Measurements from ENCODE around the gene POU6F1. TPM values are rescaled to one million over a fixed set of nuclear protein-coding genes. Genes with fewer than 3 reads are reported as not detected.

The POU6F1 gene
- total and polyA plus RNA-seq, 2 of the 8 experiments (the other 6 are each of a cell fraction or from before 2014, with no cell fraction given) = 5.6 to 8.7 TPM

DNA sequence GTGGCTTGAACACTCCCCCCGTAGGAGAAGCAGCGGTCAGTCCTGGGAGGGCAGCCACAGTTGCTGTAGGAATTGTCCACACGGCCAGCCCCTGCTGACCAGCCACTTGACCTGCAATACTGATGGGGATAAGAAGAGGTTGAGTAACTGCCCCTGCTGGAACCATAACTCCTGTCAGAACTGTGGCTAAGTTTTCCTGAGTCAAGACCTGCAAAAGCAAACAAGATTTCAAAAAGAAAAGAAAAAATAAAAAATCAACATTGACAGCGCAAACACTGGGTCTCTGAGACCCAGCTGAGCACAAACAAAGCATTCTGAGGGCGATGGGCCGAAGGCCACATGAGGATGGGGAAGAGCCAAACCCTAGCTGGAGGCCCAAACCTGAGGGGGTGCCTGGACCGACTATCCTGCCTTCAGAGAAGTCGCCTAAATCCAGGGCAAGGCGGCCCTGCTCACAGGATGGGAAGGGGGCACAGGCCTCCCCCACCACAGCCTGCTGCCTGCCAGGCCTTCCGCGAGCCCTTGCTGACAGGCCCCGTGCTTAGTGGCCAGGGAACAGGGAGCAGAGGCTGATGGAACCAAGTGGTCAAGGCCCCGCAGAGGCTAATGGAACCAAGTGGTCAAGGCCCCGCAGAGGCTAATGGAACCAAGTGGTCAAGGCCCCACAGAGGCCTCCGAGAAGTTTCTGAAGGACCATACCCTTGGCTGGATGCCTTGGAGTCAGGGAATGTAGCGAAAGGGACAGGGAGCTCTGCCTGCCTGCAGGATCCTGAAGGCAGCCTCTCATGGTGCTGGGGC, 19.1 kb downstream of the POU6F1 start:
- no peak overlapping the region for H3K14ac ChIP-seq (ENCODE audit: insufficient read length)
- H2BK15ac ChIP-seq (ENCODE audit: low read length) = no peak overlapping the region
- no peak overlapping the region for H2AK5ac ChIP-seq (ENCODE audit: low read depth, low read length)
- no peak for FAIRE-seq
- H2BK120ac ChIP-seq (replicated peaks; ENCODE audit: low read depth, low read length) = no peak overlapping the region
- H3K56ac ChIP-seq (replicated peaks; ENCODE audit: insufficient read length, low read depth, low read length) = no peak overlapping the region
- H3K79me2 ChIP-seq (ENCODE audit: control insufficient read depth in 1 of 2, insufficient read depth in 2 of 2, low read length in 2 of 2) = no peaks in the 10 kb centered on the region
- H3K9ac ChIP-seq (replicated peaks in 1 of 4; ENCODE audit: extremely low read depth in 1 of 4, low read depth in 3 of 4, low read length in 3 of 4) = no peak overlapping the region
- H3K79me1 ChIP-seq (ENCODE audit: low read depth, low read length) = no peaks in the 10 kb centered on the region
- H3K4ac ChIP-seq (replicated peaks; ENCODE audit: insufficient read length, low read depth, low read length) = no peak overlapping the region
- ChIA-PET CTCF (ENCODE audit: partially characterized antibody) (interaction anchor here (1.5 to 2.5 kb wide), 4 partner anchors 9 to 142 kb away, joined by 3 to 8 read pairs (median 6); partner anchors contain the start of gene POU6F1), POLR2A (ENCODE audit: partially characterized antibody) (interaction anchor here (0.7 to 1.5 kb wide), 6 partner anchors 9 to 116 kb away, joined by 3 to 4 read pairs (median 3); partner anchors contain the start of gene POU6F1)
- no peaks in the 10 kb centered on the region for H4K20me1 ChIP-seq (replicated peaks in 1 of 2; ENCODE audit: control insufficient read depth in 1 of 2, insufficient read depth in 2 of 2, low read length in 2 of 2)
- no peak overlapping the region for H3K4me2 ChIP-seq (ENCODE audit: insufficient read depth in 1 of 2, low read depth in 2 of 2, low read length in 2 of 2)
- H3K36me3 ChIP-seq (ENCODE audit: control insufficient read depth in 2 of 4, insufficient read depth in 4 of 4, low read length in 3 of 4) = no peaks in the 10 kb centered on the region
- no peaks in the 10 kb centered on the region for H3K23me2 ChIP-seq (ENCODE audit: low read depth, low read length)
- no peaks in the 10 kb centered on the region for H3K4me1 ChIP-seq (replicated peaks in 1 of 4; ENCODE audit: control insufficient read depth in 3 of 4, insufficient read depth in 4 of 4, low read length in 3 of 4)
- no peak overlapping the region for H3K18ac ChIP-seq (ENCODE audit: extremely low read depth, low read length)
- no peak overlapping the region for H4K91ac ChIP-seq (replicated peaks; ENCODE audit: insufficient read length, low read length)
- DNase-seq (ENCODE audit: low read depth in 1 of 2, low spot score in 2 of 2) = no peak
- WGBS, 2 experiments (ENCODE audit: extremely low coverage in 1 of 2, insufficient coverage in 1 of 2, insufficient read length in 1 of 2, insufficient replicate concordance in 2 of 2, low coverage in 1 of 2, low lambda C conversion rate in 2 of 2, missing lambda C conversion rate in 1 of 2) = 92% methylated on average over 14 of the region's 16 CpGs; no CpG with 5 or more reads in 1 of the 2 experiments
- no peak overlapping the region for H2AFZ ChIP-seq (ENCODE audit: low read length)
- H3K23ac ChIP-seq (ENCODE audit: insufficient read length) = no peak overlapping the region
- TF ChIP-seq ASH2L (IDR thresholded peaks at IDR 0.05; ENCODE audit: low read length) (no peak), CBX8 (IDR thresholded peaks at IDR 0.05; ENCODE audit: borderline replicate concordance, low read depth, low read length) (no peak), CHD2 (IDR thresholded peaks at IDR 0.05; ENCODE audit: low read length) (no peak), GABPA (IDR thresholded peaks at IDR 0.05; ENCODE audit: borderline replicate concordance, insufficient read depth, low read length) (no peak), KDM1A (IDR thresholded peaks at IDR 0.05; ENCODE audit: borderline replicate concordance, low read length) (no peak)
- H3K27me3 ChIP-seq (replicated peaks in 1 of 4; ENCODE audit: control insufficient read depth in 3 of 4, extremely low read depth in 1 of 4, insufficient read depth in 3 of 4, low read length in 3 of 4) = no peaks in the 10 kb centered on the region
- H4K8ac ChIP-seq (ENCODE audit: extremely low read depth, insufficient read depth, low read length) = no peak overlapping the region; the same call in 1 of the 2 replicates
- H2BK5ac ChIP-seq (ENCODE audit: low read depth, low read length) = no peak overlapping the region
- no peak overlapping the region for H4K5ac ChIP-seq (ENCODE audit: insufficient read length, low read depth, low read length)
- no peak overlapping the region for H2BK20ac ChIP-seq (ENCODE audit: low read length)
- H2BK12ac ChIP-seq (ENCODE audit: low read depth, low read length) = no peak overlapping the region
- H3K4me3 ChIP-seq (ENCODE audit: extremely low read depth in 1 of 4, insufficient read depth in 2 of 4, low read depth in 3 of 4, low read length in 4 of 4) = no peak overlapping the region
- no peaks in the 10 kb centered on the region for H3K9me3 ChIP-seq (ENCODE audit: insufficient read depth in 2 of 2, low read depth in 1 of 2, low read length in 1 of 2)
- H3K27ac ChIP-seq (ENCODE audit: low read depth, low read length) = no peak overlapping the region

Measured in H1 (cell line).